Keratinocyte (primary cell): ENCODE measurements around the gene PHLPP1. TPM values are rescaled to one million over a fixed set of nuclear protein-coding genes. Genes with fewer than 3 reads are reported as not detected.

Source experiments
- DNase-seq: peaks from one replicate; pipeline ENCODE4 v3.0.0-alpha.2; 2011; ENCODE audit warnings: low read depth, missing footprints, low spot score
- FAIRE-seq: peaks from 2 replicates; lab custom pipeline; 2011; peaks lifted over from hg19 to GRCh38; lab: Jason Lieb, UNC
- H2AFZ ChIP-seq: 2 replicates; pipeline ENCODE4 v1.6.0; 2012; ENCODE audit warnings: low read length, control low read depth, inconsistent platforms; ENCODE audit not compliant: control insufficient read depth
- H3K27ac ChIP-seq: 2 replicates; pipeline ENCODE4 v1.5.1; 2011; ENCODE audit warnings: low read length; ENCODE audit not compliant: control insufficient read depth, insufficient read depth
- H3K27me3 ChIP-seq: 3 replicates; pipeline ENCODE4 v1.6.0; 2011; ENCODE audit warnings: low read length; ENCODE audit not compliant: control insufficient read depth, insufficient read depth; ENCODE audit errors: extremely low read depth
- H3K36me3 ChIP-seq, 2 experiments: 2 replicates in 1 of 2; 3 replicates in 1 of 2; pipeline ENCODE4 v1.5.1; 2011; ENCODE audit warnings: low read length in 2 of 2, mild to moderate bottlenecking in 1 of 2; ENCODE audit not compliant: control insufficient read depth in 2 of 2, insufficient read depth in 2 of 2; ENCODE audit errors: extremely low read depth in 1 of 2
- H3K4me1 ChIP-seq: 3 replicates; pipeline ENCODE4 v1.5.1; 2011; ENCODE audit warnings: low read length; ENCODE audit not compliant: control insufficient read depth, insufficient read depth; ENCODE audit errors: extremely low read depth
- H3K4me2 ChIP-seq: 3 replicates; pipeline ENCODE4 v1.6.0; 2011; ENCODE audit warnings: low read depth, low read length; ENCODE audit not compliant: control insufficient read depth, insufficient read depth; ENCODE audit errors: extremely low read depth
- H3K4me3 ChIP-seq, 3 experiments: fragments of 200-600 bp in 1 of 3; sonication (generic) in 1 of 3; 2 replicates in 2 of 3; 3 replicates in 1 of 3; pipeline ENCODE4 v1.5.1; 2011 to 2016; ENCODE audit warnings: low read length in 3 of 3, mild to moderate bottlenecking in 3 of 3, control low read depth in 2 of 3, inconsistent platforms in 1 of 3, low read depth in 1 of 3, mixed read lengths in 1 of 3, mixed run types in 1 of 3, moderate library complexity in 1 of 3; ENCODE audit not compliant: control insufficient read depth in 2 of 3, insufficient read depth in 2 of 3; ENCODE audit errors: extremely low read depth in 1 of 3
- H3K79me2 ChIP-seq: 2 replicates; pipeline ENCODE4 v1.6.0; 2012; ENCODE audit warnings: low read length; ENCODE audit not compliant: control insufficient read depth, insufficient read depth
- H3K9ac ChIP-seq: 3 replicates; pipeline ENCODE4 v1.6.0; 2011; ENCODE audit warnings: low read length; ENCODE audit not compliant: control insufficient read depth, insufficient read depth; ENCODE audit errors: extremely low read depth
- H3K9me1 ChIP-seq: 3 replicates; pipeline ENCODE4 v1.6.0; 2011; ENCODE audit warnings: low read length; ENCODE audit not compliant: control insufficient read depth, insufficient read depth; ENCODE audit errors: extremely low read depth
- H3K9me3 ChIP-seq: 2 replicates; pipeline ENCODE4 v1.5.1; 2012; ENCODE audit warnings: low read depth, low read length; ENCODE audit not compliant: control insufficient read depth
- H4K20me1 ChIP-seq: 3 replicates; pipeline ENCODE4 v1.6.0; 2011; ENCODE audit warnings: low read length; ENCODE audit not compliant: control insufficient read depth, insufficient read depth; ENCODE audit errors: extremely low read depth
- CTCF ChIP-seq, 3 experiments: IDR thresholded peaks in 1 of 3; conservative IDR thresholded peaks in 1 of 3; optimal IDR thresholded peaks in 1 of 3; 2 replicates in 2 of 3; 3 replicates in 1 of 3; pipeline versions ENCODE3 to v1.5.1; 2011; ENCODE audit warnings: low read length in 3 of 3, mild to moderate bottlenecking in 3 of 3, moderate library complexity in 2 of 3, control low read depth in 1 of 3, inconsistent platforms in 1 of 3; ENCODE audit not compliant: insufficient read depth in 2 of 3; ENCODE audit errors: extremely low read depth in 1 of 3
- EZH2 ChIP-seq: IDR thresholded peaks from one replicate; pipeline ENCODE4 v1.6.1; 2012; ENCODE audit warnings: inconsistent platforms, mild to moderate bottlenecking, low read length, moderate library complexity
- dilution Hi-C: fragments of 300-500 bp; cut with MboI; formaldehyde crosslinking; loops from one replicate; pipeline ENCODE4 v1.7.0; 2020; ENCODE audit warnings: low sequenced_read_pairs; ENCODE audit not compliant: extremely low pct_ligation_motif_present
- polyA plus RNA-seq, 5 experiments: library from polyadenylated mRNA; depleted of rRNA in 3 of 5; stranded (reverse) in 3 of 5; stranded (forward) in 1 of 5; unstranded in 1 of 5; fragments of >200 nt; gene quantifications; 1 replicate in 1 of 5; 2 replicates in 3 of 5; 3 replicates in 1 of 5; pipeline versions ENCODE4 v1.2.1 to v1.2.3, GENCODE V29; 2011 to 2012; ENCODE audit warnings: missing spikeins in 2 of 5, low read depth in 1 of 5, low replicate concordance in 1 of 5

The PHLPP1 gene
- polyA plus RNA-seq, 1 donor (not counting 4 experiments of a cell fraction or from before 2014, with no cell fraction given), result 8.4 TPM

GRCh38 chr18:62670573-62670972 is 44.8 kb upstream of the PHLPP1 start:
- FAIRE-seq, result no peak

GRCh38 chr18:62672600-62672999 is 42.7 kb upstream of the PHLPP1 start:
- H2AFZ ChIP-seq, result peak overlapping the region; percentile 40
- DNase-seq, result no peak
- dilution Hi-C loops, result no loop called here
- FAIRE-seq, result no peak
- no peak overlapping the region for H3K27ac ChIP-seq
- H3K4me3 ChIP-seq, result no peak overlapping the region
- H4K20me1 ChIP-seq, result no peaks in the 10 kb centered on the region
- TF ChIP-seq EZH2 (no peak), CTCF (optimal IDR thresholded peaks at IDR 0.05 in 1 of 3, IDR thresholded peaks at IDR 0.05 in 1 of 3, conservative IDR thresholded peaks at IDR 0.05 in 1 of 3; ENCODE audit: extremely low read depth in 1 of 3, insufficient read depth in 2 of 3, low read length in 3 of 3) (no peak)
- no peaks in the 10 kb centered on the region for H3K79me2 ChIP-seq
- H3K27me3 ChIP-seq, result no peaks in the 10 kb centered on the region
- H3K4me1 ChIP-seq, result peaks cover 10% of the 10 kb centered on the region
- no peaks in the 10 kb centered on the region for H3K9me1 ChIP-seq
- H3K9me3 ChIP-seq, result no peaks in the 10 kb centered on the region
- peak overlapping the region; percentile 41 for H3K4me2 ChIP-seq
- no peak overlapping the region for H3K9ac ChIP-seq
- no peaks in the 10 kb centered on the region for H3K36me3 ChIP-seq

More at GRCh38 chr18:62670573-62670972, 44.8 kb upstream of the PHLPP1 start:
- TF ChIP-seq CTCF (optimal IDR thresholded peaks at IDR 0.05 in 1 of 3, IDR thresholded peaks at IDR 0.05 in 1 of 3, conservative IDR thresholded peaks at IDR 0.05 in 1 of 3; ENCODE audit: extremely low read depth in 1 of 3, insufficient read depth in 2 of 3, low read length in 3 of 3) (no peak), EZH2 (no peak)
- H3K27ac ChIP-seq, result no peak overlapping the region
- H3K9me3 ChIP-seq, result no peaks in the 10 kb centered on the region
- no peaks in the 10 kb centered on the region for H4K20me1 ChIP-seq
- no peak overlapping the region for H3K9ac ChIP-seq
- dilution Hi-C loops, result no loop called here
- H3K4me2 ChIP-seq, result no peak overlapping the region
- no peak overlapping the region for H2AFZ ChIP-seq
- H3K27me3 ChIP-seq, result no peaks in the 10 kb centered on the region
- no peaks in the 10 kb centered on the region for H3K79me2 ChIP-seq
- H3K36me3 ChIP-seq, result no peaks in the 10 kb centered on the region
- H3K4me1 ChIP-seq, result peaks cover 10% of the 10 kb centered on the region
- no peak for DNase-seq
- H3K9me1 ChIP-seq, result no peaks in the 10 kb centered on the region
- no peak overlapping the region for H3K4me3 ChIP-seq
